ENCODE results near the gene MALL. TPM values are rescaled to one million over a fixed set of nuclear protein-coding genes. Genes with fewer than 3 reads are reported as not detected.

MALL gene
- polyA plus RNA-seq, 1 experiment = 2.4 TPM

GRCh38 chr2:110149330-110150220 is 34.0 kb upstream of the MALL start:
- no peak for TF ChIP-seq CTCF (IDR thresholded peaks at IDR 0.05; ENCODE audit: insufficient read depth, low read depth, low read length)
- peak; percentile 40 for DNase-seq (ENCODE audit: low read depth)
- H3K27me3 ChIP-seq (ENCODE audit: control insufficient read depth, insufficient read depth, low read length) = no peaks in the 10 kb centered on the region
- no peak overlapping the region for H3K4me3 ChIP-seq (ENCODE audit: low read depth, low read length)
- POLR2A ChIA-PET = no interaction called here
- CTCF ChIA-PET = interaction anchor here (0.6 kb wide), 1 partner anchor 662 kb away, joined by 3 read pairs; no protein-coding TSS in a partner anchor
- H3K36me3 ChIP-seq (ENCODE audit: control insufficient read depth, insufficient read depth, low read length) = no peaks in the 10 kb centered on the region

GRCh38 chr2:110146945-110147332 is 31.3 kb upstream of the MALL start:
- CTCF ChIA-PET = no interaction called here
- DNase-seq (ENCODE audit: low read depth) = no peak
- Histone ChIP-seq H3K27me3 (ENCODE audit: control insufficient read depth, insufficient read depth, low read length) (no peaks in the 10 kb centered on the region), H3K4me3 (ENCODE audit: low read depth, low read length) (no peak overlapping the region), H3K36me3 (ENCODE audit: control insufficient read depth, insufficient read depth, low read length) (no peaks in the 10 kb centered on the region)
- POLR2A ChIA-PET = no interaction called here
- TF ChIP-seq CTCF (IDR thresholded peaks at IDR 0.05; ENCODE audit: insufficient read depth, low read depth, low read length) = no peak

- H3K27me3 ChIP-seq (ENCODE audit: control insufficient read depth, insufficient read depth, low read length) = no peaks in the 10 kb centered on the region
- ChIA-PET CTCF (no interaction called here), POLR2A (no interaction called here)
- DNase-seq (ENCODE audit: low read depth) = no peak
- H3K4me3 ChIP-seq (ENCODE audit: low read depth, low read length) = no peak overlapping the region
- H3K36me3 ChIP-seq (ENCODE audit: control insufficient read depth, insufficient read depth, low read length) = no peaks in the 10 kb centered on the region
- no peak for TF ChIP-seq CTCF (IDR thresholded peaks at IDR 0.05; ENCODE audit: insufficient read depth, low read depth, low read length)
Observed at GRCh38 chr2:110146183-110146944, 30.7 kb upstream of the MALL start.

GRCh38 chr2:110143982-110144381 is 28.4 kb upstream of the MALL start:
- Histone ChIP-seq H3K4me3 (ENCODE audit: low read depth, low read length) (no peak overlapping the region), H3K36me3 (ENCODE audit: control insufficient read depth, insufficient read depth, low read length) (no peaks in the 10 kb centered on the region), H3K27me3 (ENCODE audit: control insufficient read depth, insufficient read depth, low read length) (no peaks in the 10 kb centered on the region)
- ChIA-PET POLR2A (no interaction called here), CTCF (interaction anchor here (1.0 kb wide), 1 partner anchor 13 kb away, joined by 6 read pairs; no protein-coding TSS in a partner anchor)
- DNase-seq (ENCODE audit: low read depth) = no peak
- TF ChIP-seq CTCF (IDR thresholded peaks at IDR 0.05; ENCODE audit: insufficient read depth, low read depth, low read length) = no peak

- POLR2A ChIA-PET = no interaction called here
- H3K4me3 ChIP-seq (ENCODE audit: low read depth, low read length) = no peak overlapping the region
- no peak for DNase-seq (ENCODE audit: low read depth)
- no peak for TF ChIP-seq CTCF (IDR thresholded peaks at IDR 0.05; ENCODE audit: insufficient read depth, low read depth, low read length)
- no peaks in the 10 kb centered on the region for H3K27me3 ChIP-seq (ENCODE audit: control insufficient read depth, insufficient read depth, low read length)
- CTCF ChIA-PET = interaction anchor here (0.7 to 1.3 kb wide), 2 partner anchors 18 to 24 kb away, joined by 3 read pairs; no protein-coding TSS in a partner anchor
- no peaks in the 10 kb centered on the region for H3K36me3 ChIP-seq (ENCODE audit: control insufficient read depth, insufficient read depth, low read length)
Observed at GRCh38 chr2:110140401-110140800, 24.8 kb upstream of the MALL start.
